Right lobe of liver (tissue), 6 donors: ENCODE results near the gene FMN2. TPM values are rescaled to one million over a fixed set of nuclear protein-coding genes. Genes with fewer than 3 reads are reported as not detected.

Experiments
- ATAC-seq, 4 donors: fragments of 200-7000 bp; cut with Tn5 transposase; one replicate each; pipeline ENCODE4 v1.9.1; 2020; ENCODE audit warnings: mild to moderate bottlenecking in 4 of 4, moderate library complexity in 4 of 4
- DNase-seq, 3 donors: peaks; one replicate each; pipeline ENCODE4 v3.0.0-alpha.2; 2020
- H3K27ac ChIP-seq, 3 donors: fragments of 200-600 bp; one replicate each; pipeline ENCODE4 v1.8.0; 2022
- H3K27me3 ChIP-seq, 2 donors: fragments of 200-600 bp; one replicate each; pipeline ENCODE4 v1.8.0; 2022
- H3K36me3 ChIP-seq, 4 donors: fragments of 200-600 bp; sonication (generic) in 1 of 4; one replicate each; pipeline versions ENCODE4 v1.5.1 to v1.8.0; 2017 to 2022; ENCODE audit warnings: control low read depth in 1 of 4
- H3K4me1 ChIP-seq, 4 donors: fragments of 200-600 bp; sonication (generic) in 1 of 4; one replicate each; pipeline versions ENCODE4 v1.5.1 to v1.8.0; 2017 to 2022; ENCODE audit warnings: control low read depth in 1 of 4
- H3K4me3 ChIP-seq, 3 donors: fragments of 200-600 bp; one replicate each; pipeline ENCODE4 v1.8.0; 2022
- H3K9me3 ChIP-seq, 4 donors: fragments of 200-600 bp; sonication (generic) in 1 of 4; one replicate each; pipeline versions ENCODE4 v1.5.1 to v1.8.0; 2017 to 2022; ENCODE audit warnings: control low read depth in 1 of 4
- POLR2A ChIP-seq: fragments of 450-650 bp; IDR thresholded peaks from one replicate; pipeline ENCODE4 v1.6.1; 2017; ENCODE audit warnings: antibody characterized with exemption, mild to moderate bottlenecking
- WGBS: methylation state at CpG from one replicate; pipeline ENCODE4 v1.1.6; 2018; ENCODE audit warnings: low coverage, low lambda C conversion rate; ENCODE audit not compliant: insufficient coverage; ENCODE audit errors: missing lambda C conversion rate; 5-methylcytosine and 5-hydroxymethylcytosine counted together
- intact Hi-C, 2 donors: fragments of 100-400 bp; cut with DNase I; formaldehyde crosslinking; loops; one replicate each; pipeline versions ENCODE4 v1.11.2 to v1.14.1; 2022
- total RNA-seq, 6 experiments: library from RNA; depleted of rRNA in 2 of 6; stranded (reverse); fragments of >200 nt in 2 of 6; fragmentation: NEBNext Ultra II Directional in 3 of 6; extraction: Animal tissue kit (Norgen Biotek cat#: 25700) in 3 of 6; gene quantifications; one replicate each; pipeline versions ENCODE4 v1.1.0 to v1.2.4, GENCODE V29; 2016 to 2023
- TF ChIP-seq, protein P1 (sequence below), 4 donors: fragments of 200-600 bp in 3 of 4; fragments of 450-650 bp in 1 of 4; IDR thresholded peaks; one replicate each; pipeline versions ENCODE4 v1.5.1 to v1.8.0; 2016 to 2022; ENCODE audit warnings: antibody characterized with exemption in 4 of 4, mild to moderate bottlenecking in 2 of 4
- donor health status: DM: no; HTN: yes; CAD: no.
- donor health status: DM: no; HTN: no; CAD: no.
- donor health status: DM: no; HTN: no; CAD: no.
- donor health status: DM: no; HTN: yes; CAD: no.
- donor health status: DM: no; HTN: yes; CAD: no.

Gene FMN2
- total RNA-seq, 6 experiments from 2014 or later = 0.12 TPM; not detected in 5

DNA sequence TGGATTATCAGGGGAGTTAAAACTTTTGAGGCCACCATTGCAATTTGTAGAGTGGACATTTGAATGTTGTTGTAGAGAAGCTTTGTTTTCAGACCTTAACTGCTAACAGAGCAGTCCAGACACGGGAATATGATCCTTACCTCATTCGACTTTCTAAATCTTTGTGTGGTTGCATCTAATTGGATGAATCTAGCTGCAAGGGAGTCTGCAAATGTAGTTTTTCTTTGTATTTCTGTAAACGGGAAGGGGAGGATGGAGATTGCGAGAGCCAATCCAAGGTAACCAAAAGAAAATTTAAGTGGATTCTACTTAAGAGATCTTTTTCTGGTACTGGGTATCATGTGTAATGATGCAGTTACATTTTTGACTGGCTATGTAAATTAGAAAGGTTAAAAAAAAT, 110.2 kb downstream of the FMN2 start:
- no peak for TF ChIP-seq POLR2A
- TF ChIP-seq, protein P1, sequence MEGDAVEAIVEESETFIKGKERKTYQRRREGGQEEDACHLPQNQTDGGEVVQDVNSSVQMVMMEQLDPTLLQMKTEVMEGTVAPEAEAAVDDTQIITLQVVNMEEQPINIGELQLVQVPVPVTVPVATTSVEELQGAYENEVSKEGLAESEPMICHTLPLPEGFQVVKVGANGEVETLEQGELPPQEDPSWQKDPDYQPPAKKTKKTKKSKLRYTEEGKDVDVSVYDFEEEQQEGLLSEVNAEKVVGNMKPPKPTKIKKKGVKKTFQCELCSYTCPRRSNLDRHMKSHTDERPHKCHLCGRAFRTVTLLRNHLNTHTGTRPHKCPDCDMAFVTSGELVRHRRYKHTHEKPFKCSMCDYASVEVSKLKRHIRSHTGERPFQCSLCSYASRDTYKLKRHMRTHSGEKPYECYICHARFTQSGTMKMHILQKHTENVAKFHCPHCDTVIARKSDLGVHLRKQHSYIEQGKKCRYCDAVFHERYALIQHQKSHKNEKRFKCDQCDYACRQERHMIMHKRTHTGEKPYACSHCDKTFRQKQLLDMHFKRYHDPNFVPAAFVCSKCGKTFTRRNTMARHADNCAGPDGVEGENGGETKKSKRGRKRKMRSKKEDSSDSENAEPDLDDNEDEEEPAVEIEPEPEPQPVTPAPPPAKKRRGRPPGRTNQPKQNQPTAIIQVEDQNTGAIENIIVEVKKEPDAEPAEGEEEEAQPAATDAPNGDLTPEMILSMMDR (IDR thresholded peaks at IDR 0.05) = no peak
- Histone ChIP-seq H3K4me1 (no peaks in the 10 kb centered on the region), H3K36me3 (no peaks in the 10 kb centered on the region), H3K27me3 (no peaks in the 10 kb centered on the region), H3K9me3 (no peaks in the 10 kb centered on the region), H3K27ac (no peak overlapping the region), H3K4me3 (no peak overlapping the region)
- DNase-seq = no peak
- WGBS = 52% methylated on average over 4 of the region's 4 CpGs
- intact Hi-C loops = no loop called here
- no peak for ATAC-seq

DNA sequence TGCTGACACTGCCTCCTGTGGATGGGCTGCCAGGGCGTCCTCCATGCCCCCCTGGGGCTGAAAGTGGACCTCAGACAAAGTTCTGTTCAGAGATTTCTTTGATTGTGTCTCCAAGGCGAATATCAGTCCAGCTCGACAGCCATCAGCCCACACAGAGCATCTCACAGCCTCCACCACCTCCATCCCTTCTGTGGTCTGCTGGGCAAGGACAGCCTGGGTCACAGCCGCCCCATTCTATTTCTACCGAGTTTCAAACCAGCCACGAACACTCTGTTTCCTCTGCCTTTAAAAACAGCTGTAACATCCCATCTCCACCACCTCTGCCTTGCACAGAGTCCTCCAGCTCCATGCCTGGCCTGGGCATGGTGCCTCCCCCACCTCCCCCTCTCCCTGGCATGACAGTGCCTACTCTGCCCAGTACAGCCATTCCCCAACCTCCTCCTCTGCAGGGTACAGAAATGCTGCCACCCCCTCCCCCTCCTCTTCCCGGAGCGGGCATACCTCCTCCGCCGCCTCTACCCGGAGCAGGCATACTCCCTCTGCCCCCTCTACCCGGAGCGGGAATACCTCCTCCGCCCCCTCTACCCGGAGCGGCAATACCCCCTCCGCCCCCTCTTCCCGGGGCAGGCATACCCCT, 115.5 kb downstream of the FMN2 start:
- Histone ChIP-seq H3K27me3 (no peaks in the 10 kb centered on the region), H3K9me3 (no peaks in the 10 kb centered on the region), H3K4me3 (no peak overlapping the region), H3K4me1 (no peaks in the 10 kb centered on the region), H3K36me3 (no peaks in the 10 kb centered on the region), H3K27ac (no peak overlapping the region)
- intact Hi-C loops = no loop called here
- ATAC-seq = no peak
- DNase-seq = no peak
- TF ChIP-seq POLR2A = no peak
- TF ChIP-seq, protein P1 (IDR thresholded peaks at IDR 0.05) = no peak
- WGBS = 81% methylated on average over 4 of the region's 18 CpGs

DNA sequence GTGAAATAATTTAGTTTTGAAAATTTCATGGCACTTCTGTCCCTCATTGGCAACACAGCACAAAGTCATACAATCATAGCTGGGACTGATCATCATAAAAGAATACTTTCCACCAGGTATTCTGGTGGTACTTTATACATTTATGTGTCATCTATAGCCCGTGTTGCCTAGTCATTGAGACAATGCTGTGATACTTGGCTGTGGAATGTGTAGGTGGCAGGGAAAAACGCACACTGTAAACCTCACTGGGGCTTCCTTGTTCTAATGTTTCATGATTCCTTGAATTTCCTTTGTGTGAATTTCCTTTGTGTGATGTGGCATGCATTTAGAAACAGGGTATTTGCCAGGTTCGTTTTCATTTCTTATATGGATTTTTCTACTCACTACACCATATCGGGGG, 118.3 kb downstream of the FMN2 start:
- intact Hi-C loops = no loop called here
- Histone ChIP-seq H3K4me3 (no peak overlapping the region), H3K36me3 (no peaks in the 10 kb centered on the region), H3K27ac (no peak overlapping the region), H3K27me3 (no peaks in the 10 kb centered on the region), H3K9me3 (no peaks in the 10 kb centered on the region), H3K4me1 (no peaks in the 10 kb centered on the region)
- DNase-seq (no peak), ATAC-seq (no peak)
- no peak for TF ChIP-seq POLR2A
- TF ChIP-seq, protein P1 (IDR thresholded peaks at IDR 0.05) = no peak
- 35% methylated on average over 4 of the region's 4 CpGs for WGBS

DNA sequence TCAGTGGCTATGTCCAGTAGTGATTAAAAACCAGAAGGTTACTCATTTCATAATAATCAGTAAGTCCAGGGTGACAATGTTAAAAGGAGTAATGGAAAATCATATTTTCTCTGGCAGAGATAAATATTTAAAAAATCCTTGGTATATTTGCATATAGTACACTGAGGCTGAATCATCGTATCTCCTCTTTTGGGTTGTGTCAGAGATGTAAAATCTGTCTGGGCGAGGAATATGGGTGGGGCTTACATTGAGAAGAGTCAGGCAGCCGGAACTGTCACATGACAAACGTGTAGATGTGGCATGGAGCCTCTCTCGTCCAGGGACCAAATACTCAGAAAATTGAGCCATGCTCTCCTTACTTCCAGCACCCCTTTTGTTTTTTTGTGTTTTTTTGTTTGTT, 120.9 kb downstream of the FMN2 start:
- Histone ChIP-seq H3K27me3 (no peaks in the 10 kb centered on the region), H3K27ac (no peak overlapping the region), H3K4me1 (no peaks in the 10 kb centered on the region), H3K4me3 (no peak overlapping the region), H3K9me3 (no peaks in the 10 kb centered on the region), H3K36me3 (no peaks in the 10 kb centered on the region)
- intact Hi-C loops = no loop called here
- WGBS = 40% methylated on average over 4 of the region's 5 CpGs
- TF ChIP-seq POLR2A = no peak
- TF ChIP-seq, protein P1 (IDR thresholded peaks at IDR 0.05) = no peak
- ATAC-seq = no peak
- no peak for DNase-seq

DNA sequence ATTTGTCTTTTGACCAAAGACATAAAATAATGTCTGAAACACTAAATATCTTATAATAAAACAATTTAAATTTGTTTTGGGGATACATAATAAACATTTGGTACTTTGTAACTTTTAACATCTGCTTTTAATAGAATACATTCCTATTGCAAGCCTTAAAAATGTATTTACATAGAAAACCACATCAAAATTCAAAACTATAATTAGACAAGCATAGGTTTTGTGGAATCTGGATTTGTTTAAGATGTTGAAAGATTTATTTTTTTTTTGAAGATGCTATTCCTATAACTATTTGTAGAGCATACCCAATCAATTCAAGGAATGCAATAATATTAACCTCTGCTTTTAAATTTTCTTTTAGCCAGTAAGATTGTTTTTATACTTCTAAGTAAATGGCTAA, 125.7 kb downstream of the FMN2 start:
- Histone ChIP-seq H3K36me3 (no peaks in the 10 kb centered on the region), H3K4me3 (no peak overlapping the region), H3K27me3 (no peaks in the 10 kb centered on the region), H3K4me1 (no peaks in the 10 kb centered on the region), H3K27ac (no peak overlapping the region), H3K9me3 (no peaks in the 10 kb centered on the region)
- intact Hi-C loops = no loop called here
- TF ChIP-seq, protein P1 (IDR thresholded peaks at IDR 0.05) = no peak
- TF ChIP-seq POLR2A = no peak
- DNase-seq (no peak), ATAC-seq (no peak)
